OCI-M1 (cell line): ENCODE results near the gene MFF.
A peak's percentile ranks its signal among the peaks of the same experiment; 100 is the strongest.

Experiments used
- DNase-seq: peaks from one replicate; lab custom pipeline; 2025; lab: John Stamatoyannopoulos, UW

MFF gene, protein sequence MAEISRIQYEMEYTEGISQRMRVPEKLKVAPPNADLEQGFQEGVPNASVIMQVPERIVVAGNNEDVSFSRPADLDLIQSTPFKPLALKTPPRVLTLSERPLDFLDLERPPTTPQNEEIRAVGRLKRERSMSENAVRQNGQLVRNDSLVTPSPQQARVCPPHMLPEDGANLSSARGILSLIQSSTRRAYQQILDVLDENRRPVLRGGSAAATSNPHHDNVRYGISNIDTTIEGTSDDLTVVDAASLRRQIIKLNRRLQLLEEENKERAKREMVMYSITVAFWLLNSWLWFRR

DNA sequence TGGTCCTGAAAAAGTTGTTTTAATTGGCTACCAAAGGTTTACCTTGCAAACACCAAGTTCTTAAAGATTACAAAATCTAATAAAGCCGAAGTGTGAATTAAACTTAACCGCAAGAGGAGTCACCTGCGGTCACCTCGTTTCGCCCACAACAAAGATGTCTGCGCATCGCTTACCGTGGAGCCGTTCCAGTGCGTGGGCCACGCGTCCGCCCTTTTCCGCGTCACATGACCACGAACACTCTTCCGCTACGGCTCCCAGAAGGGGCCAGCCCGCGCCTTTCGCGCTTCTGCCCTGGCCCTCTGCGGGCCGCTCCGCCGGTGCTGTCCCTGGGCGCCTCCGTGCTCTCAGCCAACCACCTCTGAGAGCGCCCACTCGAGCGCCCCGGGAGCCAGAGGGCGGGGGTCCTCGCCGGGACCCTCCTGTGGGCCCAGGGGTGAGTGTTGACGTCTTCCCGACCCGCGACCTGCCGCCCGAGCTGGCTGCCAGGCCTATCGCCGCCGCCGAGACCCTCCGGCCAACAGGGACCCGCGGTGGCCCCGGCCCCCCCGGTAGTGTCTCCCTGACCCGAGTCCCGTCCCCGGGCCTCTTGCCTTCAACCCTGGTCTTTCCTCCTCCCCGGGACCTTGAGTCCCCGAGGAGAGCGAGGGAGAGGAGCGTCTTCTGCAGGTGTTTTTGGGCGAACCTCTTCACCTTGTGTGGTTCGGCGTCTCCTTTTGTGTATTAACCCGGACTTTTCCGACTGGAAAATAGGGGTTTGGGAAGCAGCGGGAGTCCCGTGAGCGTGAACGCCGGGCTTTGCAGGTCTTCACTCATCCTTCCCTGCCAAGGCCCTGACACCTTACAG lies at the start of gene MFF:
Gene MFF, plus strand, starts transcription at position 257 of the 844 bp plus-strand sequence. CDS start 5,415 bp downstream, outside the sequence.
- DNase-seq, result peak; percentile 95

DNA sequence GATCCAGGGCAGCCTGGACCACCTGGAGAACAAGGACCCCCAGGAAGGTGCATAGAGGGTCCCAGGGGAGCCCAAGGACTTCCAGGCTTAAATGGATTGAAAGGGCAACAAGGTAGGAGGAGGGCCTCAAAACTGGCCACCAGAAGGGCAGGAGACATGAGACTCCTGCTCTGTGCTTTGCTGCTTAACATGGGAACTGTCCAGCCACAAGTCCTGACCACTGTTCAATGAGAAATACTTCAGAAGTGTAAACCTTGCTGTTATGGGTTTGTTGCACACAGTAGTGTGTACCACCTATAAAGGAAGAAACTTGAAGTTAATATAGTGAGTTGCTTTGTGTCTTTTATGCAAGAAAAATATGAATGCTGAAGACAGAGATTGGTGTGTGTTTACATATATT lies 44.2 kb upstream of the MFF start:
- no peak for DNase-seq

DNA sequence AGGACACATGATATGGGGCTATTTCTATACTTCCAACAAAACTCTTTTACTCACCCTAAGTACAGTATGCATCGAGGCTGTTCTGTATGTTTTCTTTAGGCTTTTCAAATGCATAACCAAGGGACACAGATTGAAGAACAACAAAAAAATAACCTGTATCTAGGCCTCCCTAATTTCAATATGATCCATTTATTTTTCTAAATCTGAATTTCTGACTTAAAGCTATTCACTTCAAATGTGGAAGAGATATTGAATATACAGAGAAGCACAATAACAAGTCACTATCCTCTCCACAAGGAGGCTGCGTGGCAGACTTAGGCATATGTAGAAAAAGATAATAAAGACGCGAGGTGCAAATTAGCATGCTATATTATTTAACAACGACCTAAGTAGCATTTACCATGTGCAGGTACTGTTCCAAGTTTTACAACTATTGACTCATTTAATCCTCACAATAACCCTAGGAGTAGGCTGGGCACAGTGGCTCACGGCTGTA lies 39.3 kb upstream of the MFF start:
- DNase-seq, result no peak

DNA sequence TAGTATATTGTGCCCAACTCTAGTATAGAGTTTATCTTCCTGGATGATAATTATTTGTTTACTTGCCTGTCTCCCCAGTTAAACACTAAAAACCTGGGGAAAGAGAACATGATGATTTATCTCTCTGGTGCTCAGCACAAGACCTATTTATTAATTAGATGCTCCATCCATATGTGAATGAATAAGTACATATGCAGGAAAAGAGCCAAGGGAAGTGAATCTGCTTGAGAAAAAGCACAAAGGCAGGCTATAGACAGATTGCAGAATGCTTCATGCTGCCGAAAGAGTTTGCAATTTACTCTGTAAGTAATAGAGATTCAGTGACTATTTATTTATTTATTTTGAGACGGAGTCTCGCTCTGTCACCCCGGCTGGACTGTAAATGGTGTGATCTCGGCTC lies 37.3 kb upstream of the MFF start:
- DNase-seq, result no peak

DNA sequence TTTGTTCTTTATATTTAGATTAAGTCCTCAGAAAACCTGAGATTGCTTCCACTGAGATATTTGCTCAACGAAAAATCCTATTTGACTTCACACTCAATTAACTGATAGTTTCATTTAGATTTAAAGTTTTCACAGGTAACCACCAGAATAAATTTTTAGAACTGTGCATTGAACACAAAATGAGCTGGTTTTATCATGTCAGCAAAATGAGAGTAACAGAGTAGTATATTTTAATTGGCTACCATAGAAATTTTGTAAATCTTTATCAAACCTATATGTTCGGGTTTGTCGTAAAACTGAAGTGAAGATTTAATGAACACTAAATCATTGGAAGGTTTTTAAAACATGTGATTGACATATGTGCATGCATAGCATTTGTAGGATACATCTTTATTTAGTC lies 32.7 kb upstream of the MFF start:
- no peak for DNase-seq

DNA sequence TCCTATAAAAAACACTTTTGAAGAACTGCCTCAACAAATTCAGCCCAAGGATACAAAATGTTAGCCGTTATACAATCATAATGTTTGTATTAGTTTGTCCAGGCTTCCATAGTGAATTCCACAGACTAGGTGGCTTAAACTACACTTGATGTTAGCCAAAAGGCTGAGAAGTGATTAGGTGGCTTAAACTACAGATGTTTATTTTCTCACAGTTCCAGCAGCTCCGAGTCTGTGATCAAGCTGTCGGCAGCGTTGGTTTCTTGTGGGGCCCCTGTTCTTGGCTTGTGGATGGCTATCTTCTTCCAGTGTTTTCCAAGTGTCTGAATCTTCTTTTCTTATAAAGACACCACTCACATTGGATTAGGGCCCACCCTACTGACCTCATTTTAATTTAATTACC lies 31.5 kb upstream of the MFF start:
- no peak for DNase-seq

DNA sequence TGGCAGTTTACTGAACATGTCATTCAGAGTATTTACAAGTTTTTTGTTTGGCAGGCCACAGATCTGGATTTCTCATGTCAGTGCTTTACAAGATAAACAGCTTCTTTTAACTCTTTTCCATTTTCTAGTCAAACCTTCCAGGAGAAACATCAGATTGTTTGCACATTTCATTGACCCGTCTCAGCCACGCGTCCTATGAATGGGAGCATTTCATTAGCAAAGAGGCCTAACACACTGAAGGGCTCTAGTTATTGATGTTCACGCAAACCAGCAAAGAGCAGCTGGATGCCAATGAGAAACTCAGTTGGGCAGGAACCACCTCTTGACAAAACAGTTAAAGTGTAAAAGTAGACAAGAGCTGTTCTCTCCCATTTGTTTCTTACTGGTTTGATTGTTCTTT lies 29.2 kb upstream of the MFF start:
- DNase-seq, result no peak

DNA sequence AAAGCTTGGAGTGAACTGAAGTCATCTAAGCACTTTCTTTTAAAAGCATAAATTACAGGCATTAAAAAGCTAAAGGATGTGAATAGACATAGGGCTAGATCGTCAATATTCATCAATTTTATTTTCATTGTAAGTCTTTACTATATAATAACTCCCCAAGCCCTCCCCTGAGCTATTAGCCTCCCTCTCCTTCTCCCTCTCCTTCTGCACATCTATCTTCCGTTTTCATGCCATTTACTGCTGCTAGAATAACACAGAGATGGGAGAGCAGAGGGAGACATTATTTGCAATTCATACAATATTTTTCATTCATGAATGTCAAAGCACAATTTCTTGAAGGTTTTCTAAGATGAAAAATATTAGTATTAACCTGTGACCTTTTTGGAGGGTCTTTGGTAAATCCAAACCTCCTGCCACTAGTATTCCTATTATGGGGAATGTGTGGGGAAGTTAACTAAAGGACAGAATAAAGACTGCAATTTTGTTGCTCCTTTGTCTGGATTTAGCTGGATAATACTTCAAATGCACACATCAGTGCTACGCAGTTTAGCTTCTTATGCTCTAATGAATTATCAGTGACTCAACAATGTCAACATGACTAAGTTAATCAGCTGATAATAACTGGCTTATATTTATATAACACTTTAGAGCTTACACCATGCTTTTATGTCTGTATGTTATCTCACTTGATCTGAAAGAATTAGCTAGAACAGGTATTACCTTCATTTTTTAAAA lies 28.2 kb upstream of the MFF start:
- DNase-seq, result no peak

DNA sequence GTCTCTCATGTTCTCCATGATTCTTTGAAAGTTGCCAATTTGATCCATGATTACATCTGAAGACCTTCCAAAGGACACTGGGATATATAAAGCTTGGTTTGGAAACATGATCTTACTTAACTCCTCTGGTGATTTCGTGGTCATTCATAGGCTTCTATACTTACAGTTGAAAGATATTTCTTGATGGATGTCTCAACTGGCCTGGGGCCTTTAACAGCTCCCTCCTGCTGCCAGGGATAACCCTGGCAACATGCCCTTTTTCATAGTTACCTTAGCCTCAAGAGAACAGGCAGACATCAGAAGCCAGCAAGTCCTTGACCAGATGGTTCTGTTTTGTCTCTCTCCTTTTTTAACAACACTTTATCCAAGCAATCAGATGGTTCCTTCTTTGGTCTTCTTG lies 23.5 kb upstream of the MFF start:
- DNase-seq, result no peak

DNA sequence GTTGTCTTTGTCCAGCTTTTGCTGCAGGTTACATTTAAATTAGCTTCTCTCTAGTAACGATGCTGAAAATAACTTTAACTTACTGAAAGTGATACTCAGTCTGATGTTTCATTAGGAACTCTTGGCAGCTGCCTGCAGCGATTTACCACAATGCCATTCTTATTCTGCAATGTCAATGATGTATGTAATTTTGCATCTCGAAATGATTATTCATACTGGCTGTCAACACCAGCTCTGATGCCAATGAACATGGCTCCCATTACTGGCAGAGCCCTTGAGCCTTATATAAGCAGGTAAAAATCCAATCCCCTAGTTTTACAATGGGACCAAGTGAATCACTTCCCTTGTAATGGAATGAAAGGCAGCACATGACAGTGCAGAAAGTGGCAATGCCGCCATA lies 16.3 kb upstream of the MFF start:
- no peak for DNase-seq

DNA sequence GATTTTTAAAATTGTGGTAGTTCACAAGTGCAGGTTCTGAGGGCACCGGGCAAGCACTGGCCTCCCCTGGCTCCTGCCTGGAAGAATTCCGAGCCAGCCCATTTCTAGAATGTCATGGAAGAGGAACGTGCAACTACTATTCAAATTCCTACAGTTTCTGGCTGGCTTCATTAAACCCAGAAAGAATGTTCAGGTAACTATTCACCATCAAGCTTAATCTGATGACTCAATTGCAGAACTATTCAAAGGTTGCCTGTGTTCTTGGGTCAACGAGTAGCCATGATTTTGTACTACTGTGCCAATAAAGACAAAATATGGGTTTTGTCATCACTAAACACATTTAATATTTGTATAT lies 14.3 kb upstream of the MFF start:
- no peak for DNase-seq

DNA sequence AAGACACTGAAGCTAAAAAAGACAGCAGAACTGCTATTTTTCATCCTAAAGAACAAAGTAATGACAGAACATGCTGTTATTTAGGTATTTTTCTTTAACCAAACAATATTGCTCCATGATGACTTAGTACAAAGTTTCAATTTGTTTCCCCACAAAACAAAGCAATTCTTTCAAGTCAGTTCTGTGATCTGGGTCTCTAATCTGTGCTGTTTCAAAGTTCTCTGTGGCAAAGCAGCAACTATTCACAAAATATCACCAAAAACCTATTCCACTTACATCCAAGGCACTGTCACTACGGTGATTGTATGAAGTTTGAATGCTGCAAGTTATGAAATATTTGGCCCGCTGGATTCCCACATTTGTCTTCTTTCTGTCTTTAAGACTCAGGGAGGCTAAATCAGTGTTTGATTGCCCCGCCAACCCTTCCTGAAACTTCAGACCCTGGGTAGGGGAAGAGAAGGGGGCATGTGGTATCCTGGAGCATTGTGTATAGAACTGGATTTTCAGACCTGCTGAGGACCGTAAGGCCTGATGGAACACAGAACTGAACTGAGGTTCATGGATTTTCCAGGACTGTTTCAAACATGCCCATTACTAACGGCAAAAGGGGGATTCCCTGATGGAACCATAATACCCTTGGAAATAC lies 13.1 kb upstream of the MFF start:
- no peak for DNase-seq

DNA sequence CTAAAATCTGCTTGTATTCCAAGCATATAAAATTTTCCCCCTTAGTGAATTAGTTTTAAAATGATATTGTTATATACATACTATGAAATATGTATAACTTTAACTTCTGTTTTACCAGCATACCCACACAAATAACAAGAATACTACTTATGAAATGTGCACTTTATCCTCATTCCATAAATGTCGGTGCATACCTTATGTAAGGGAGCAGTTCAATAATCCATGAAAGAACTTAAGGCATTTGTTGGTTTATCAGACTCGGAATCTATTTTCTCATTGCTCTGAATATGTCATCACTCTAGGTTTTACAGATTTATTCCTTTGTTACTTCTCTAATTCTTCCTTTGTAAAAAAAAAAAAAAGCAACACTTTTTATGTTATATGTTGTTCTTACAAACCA lies 12.5 kb upstream of the MFF start:
- no peak for DNase-seq

DNA sequence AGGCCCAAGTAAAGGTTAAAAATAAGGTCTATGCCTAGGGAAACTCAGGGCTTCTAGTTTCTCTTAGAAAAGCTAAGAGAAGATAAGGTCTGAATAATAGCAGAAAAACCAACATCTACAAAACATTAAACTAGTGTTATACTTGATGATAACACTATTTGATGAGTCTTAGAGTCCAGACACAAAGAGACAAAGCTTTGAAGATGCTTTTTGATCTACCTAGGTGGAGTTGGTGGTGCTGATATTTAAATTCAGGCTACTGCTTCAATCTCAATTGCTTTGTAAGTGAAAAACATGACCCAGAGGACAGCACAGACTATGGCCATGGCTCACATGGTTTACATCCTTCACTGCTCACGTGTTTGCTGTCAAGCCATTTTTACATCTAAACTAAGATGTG lies 11.7 kb upstream of the MFF start:
- DNase-seq, result no peak

DNA sequence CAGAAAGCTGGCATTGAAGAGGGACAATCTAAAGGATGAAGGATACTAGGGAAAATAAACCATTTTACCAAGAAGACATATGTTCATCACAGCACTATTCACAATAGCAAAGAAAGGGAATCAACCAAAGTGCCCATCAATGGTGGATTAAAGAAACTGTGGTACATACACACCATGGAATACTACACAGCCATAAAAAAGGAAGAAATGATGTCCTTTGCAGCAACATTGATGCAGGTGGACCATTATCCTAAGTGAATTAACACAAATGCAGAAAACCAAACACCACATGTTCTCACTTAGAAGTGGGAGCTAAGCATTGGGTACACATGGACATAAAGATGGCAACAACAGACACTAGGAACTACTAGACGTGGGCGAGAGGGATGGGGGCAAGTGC lies 7.2 kb upstream of the MFF start:
- DNase-seq, result no peak

DNA sequence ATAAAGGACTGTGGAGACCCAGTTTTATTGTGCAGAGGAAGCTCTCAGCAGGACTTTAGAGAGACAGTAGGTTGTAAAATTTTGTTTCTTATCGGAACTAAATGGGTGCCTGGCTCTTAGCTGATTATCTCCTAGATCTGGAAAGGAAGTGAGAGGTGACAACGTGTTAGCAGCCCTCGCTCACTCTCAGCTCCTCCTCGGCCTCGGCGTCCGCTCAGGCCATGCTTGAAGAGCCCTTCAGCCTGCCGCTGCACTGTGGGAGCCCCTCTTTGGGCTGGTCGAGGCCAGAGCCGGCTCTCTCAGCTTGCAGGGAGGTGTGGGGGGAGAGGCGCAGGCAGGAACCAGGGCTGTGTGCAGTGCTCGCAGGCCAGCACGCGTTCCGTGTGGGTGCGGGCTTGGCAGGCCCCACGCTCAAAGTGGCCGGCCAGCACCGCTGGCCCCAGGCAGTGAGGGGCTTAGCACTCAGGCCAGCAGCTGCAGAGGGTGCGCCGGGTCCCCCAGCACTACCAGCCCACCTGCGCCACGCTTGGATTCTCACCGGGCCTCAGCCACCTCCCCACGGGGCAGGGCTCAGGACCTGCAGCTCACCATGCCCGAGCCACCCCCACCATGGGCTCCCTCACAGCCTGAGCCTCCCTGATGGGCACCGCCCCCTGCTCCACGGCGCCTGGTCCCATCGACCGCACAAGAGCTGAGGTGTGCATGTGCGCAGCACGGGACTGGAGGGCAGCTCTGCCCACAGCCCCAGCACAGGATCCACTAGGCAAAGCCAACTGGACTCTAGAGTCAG lies 4.6 kb upstream of the MFF start:
- DNase-seq, result no peak

DNA sequence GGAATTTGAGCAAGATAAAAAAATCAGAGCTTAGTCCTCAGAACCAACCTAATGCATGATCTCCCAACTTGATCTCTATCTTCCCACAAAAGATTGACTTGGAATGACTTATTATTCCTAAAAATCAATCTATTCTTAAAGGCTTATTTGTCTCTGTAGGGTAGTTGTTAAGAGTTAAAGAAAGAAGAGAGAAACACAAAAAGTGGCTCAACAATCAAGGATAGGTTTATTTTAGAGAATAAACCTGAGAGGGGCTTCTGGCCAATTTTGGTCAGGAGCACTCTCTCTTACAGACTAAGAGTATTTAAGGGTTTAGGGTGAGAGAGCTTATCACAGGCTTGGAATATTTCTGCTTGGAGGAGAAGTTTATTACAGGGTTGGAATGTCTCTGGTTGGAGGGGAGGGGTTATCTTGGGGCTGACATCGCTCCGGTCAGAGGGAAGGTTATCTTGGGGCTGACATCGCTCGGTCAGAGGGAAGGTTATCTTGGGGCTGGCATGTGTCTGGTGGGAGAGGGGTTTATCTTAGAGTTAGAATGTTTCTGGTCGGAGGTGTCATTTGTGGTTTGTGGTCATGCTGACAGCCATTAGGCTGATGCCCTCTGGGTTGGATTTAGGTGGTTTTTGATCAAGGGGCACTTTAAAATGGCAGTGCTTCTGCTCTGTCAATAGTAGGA lies 2.4 kb upstream of the MFF start:
- peak; percentile 87 for DNase-seq

DNA sequence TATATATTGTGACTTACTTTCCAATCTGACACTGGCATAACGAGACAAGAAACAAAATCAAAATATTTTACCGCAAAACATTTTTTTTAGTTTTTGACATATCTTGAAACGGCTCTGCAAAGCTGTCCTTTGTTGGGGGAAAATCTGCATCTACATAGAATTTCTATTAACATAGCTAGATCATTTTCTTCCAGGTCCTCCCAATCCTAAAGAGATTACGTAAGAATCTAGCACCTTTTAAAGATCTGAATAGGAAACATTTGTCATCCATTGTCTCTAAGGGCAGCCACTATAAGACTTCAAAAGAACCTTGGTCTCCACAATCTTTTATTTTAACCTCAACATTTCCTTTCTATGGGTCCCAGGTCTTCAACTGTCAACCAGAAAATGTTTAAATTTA lies 1.2 kb upstream of the MFF start:
- no peak for DNase-seq

DNA sequence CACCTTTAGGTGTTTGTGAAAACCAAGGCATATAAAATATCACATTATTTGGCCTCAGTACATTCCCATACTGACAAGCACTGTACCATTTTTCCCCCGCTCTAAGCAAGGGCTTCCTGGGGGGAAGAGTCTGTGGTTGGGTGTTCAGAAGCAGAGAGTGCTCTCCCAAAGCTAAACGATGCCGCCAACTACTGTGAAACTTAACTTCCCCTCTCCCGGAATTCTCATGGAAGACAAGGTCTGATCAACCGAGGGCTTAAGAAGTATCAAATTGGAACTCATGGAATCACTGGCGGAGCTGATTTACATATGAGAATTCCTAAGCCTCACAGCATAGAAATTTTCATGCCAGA lies 433 bp upstream of the MFF start:
- DNase-seq, result peak; percentile 73

DNA sequence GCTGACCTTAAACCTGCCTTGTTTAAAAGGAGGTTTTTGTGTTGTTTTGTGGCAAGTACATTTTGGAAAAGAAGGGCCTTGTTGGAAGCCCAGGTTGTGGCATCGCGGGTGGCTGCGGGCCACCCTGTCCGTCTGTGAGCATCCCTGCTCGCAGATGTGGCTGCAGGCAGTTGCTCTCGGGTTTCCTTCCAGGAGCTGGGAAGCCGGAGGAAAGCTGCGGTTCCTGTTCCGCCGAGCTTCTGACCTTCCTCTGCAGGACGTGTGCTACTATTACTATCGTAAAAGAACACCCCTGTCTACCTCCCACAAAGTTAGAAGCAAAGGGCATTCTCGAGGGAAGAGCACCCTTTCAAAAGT lies 766 bp downstream of the MFF start:
- DNase-seq, result no peak

DNA sequence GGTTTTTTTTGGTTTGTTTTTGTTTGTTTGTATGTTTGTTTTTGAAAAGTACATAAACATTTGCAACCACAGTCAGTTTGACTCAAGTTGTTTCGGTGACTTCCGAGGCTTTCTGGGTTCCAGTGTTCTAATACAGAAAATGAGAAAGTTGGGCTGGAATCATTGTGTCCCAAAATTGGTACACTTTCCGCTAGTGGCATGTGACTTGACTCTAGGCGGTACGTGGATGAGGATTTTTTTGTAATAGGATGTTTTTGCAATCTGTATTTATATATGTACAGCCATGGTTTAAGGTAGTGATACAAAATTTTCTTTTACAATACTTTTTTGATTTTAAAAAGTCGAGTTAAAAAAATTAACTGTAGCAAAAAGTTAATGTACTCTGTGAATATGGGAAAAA lies 1.7 kb downstream of the MFF start:
- no peak for DNase-seq
